SU-DHL-6 (cell line): ENCODE results near the gene MUCL3.
"Not testable (repeated sequence)": the region's sequence is repeated elsewhere in the genome, so short reads cannot be mapped to it uniquely, and the experiment has no call there.

Experiments
- H2AFZ ChIP-seq: fragments of 200-600 bp; sonication (generic); 2 replicates; pipeline ENCODE4 v1.6.1; 2014; ENCODE audit warnings: low read depth, mild to moderate bottlenecking, moderate library complexity, mixed read lengths, antibody characterized with exemption, low read length; ENCODE audit not compliant: severe bottlenecking
- H3F3A ChIP-seq: fragments of 200-600 bp; shearing (Covaris generic); 2 replicates; pipeline ENCODE4 v1.6.0; 2016; ENCODE audit warnings: antibody characterized with exemption, mild to moderate bottlenecking; ENCODE audit not compliant: insufficient read depth
- H3K27ac ChIP-seq: fragments of 200-600 bp; sonication (generic); 2 replicates; pipeline ENCODE4 v1.5.1; 2016; ENCODE audit warnings: low read depth, mild to moderate bottlenecking, low read length, moderate library complexity, mixed read lengths
- H3K27me3 ChIP-seq: fragments of 200-600 bp; sonication (generic), shearing (Covaris generic); 2 replicates; pipeline ENCODE4 v1.6.0; 2014; ENCODE audit warnings: mild to moderate bottlenecking, low read length
- H3K36me3 ChIP-seq: fragments of 200-600 bp; sonication (generic); 2 replicates; pipeline ENCODE4 v1.6.1; 2014; ENCODE audit warnings: mild to moderate bottlenecking, low read length, mixed read lengths
- H3K4me2 ChIP-seq: fragments of 300-600, 200-600 bp; shearing (Covaris generic), sonication (generic); 2 replicates; pipeline ENCODE4 v1.6.0; 2014; ENCODE audit warnings: low read length, low read depth, mild to moderate bottlenecking; ENCODE audit not compliant: poor library complexity, severe bottlenecking
- H3K4me3 ChIP-seq: fragments of 200-600 bp; sonication (generic); 2 replicates; pipeline ENCODE4 v1.5.1; 2014; ENCODE audit warnings: antibody characterized with exemption, low read length, mild to moderate bottlenecking, mixed read lengths; ENCODE audit not compliant: insufficient read depth, poor library complexity, severe bottlenecking
- H3K79me2 ChIP-seq: fragments of 200-600 bp; sonication (generic); 2 replicates; pipeline ENCODE4 v1.6.1; 2014; ENCODE audit warnings: mild to moderate bottlenecking, low read length, moderate library complexity; ENCODE audit not compliant: insufficient read depth
- H3K9ac ChIP-seq: fragments of 200-600 bp; sonication (generic); 2 replicates; pipeline ENCODE4 v1.7.0; 2014; ENCODE audit warnings: mild to moderate bottlenecking, low read length
- H3K9me2 ChIP-seq: fragments of 200-600 bp; sonication (generic); replicated peaks from 2 replicates; pipeline ENCODE4 v1.6.1; 2014; ENCODE audit warnings: low read length; ENCODE audit not compliant: insufficient read depth
- H3K9me3 ChIP-seq: fragments of 200-600 bp; sonication (generic); 2 replicates; pipeline ENCODE4 v1.6.1; 2014; ENCODE audit warnings: low read length, mixed read lengths; ENCODE audit not compliant: insufficient read depth
- H4K20me1 ChIP-seq: fragments of 200-600 bp; sonication (generic); 2 replicates; pipeline ENCODE4 v1.6.1; 2014; ENCODE audit warnings: low read depth, mild to moderate bottlenecking, antibody characterized with exemption, low read length, moderate library complexity, mixed read lengths
- EZH2phosphoT487 ChIP-seq: fragments of 200-600 bp; sonication (generic), shearing (Covaris generic); conservative IDR thresholded peaks from 2 replicates; pipeline ENCODE4 v1.6.1; 2018; ENCODE audit warnings: mild to moderate bottlenecking, antibody characterized with exemption, low read length, moderate library complexity, mixed read lengths
- TF ChIP-seq, protein P1 (sequence below): fragments of 200-600 bp; sonication (generic); IDR thresholded peaks from one replicate; pipeline ENCODE4 v1.5.1; 2017; ENCODE audit warnings: antibody characterized with exemption, mild to moderate bottlenecking, low read length, moderate library complexity; ENCODE audit not compliant: insufficient read depth, poor library complexity, severe bottlenecking

Gene MUCL3

DNA sequence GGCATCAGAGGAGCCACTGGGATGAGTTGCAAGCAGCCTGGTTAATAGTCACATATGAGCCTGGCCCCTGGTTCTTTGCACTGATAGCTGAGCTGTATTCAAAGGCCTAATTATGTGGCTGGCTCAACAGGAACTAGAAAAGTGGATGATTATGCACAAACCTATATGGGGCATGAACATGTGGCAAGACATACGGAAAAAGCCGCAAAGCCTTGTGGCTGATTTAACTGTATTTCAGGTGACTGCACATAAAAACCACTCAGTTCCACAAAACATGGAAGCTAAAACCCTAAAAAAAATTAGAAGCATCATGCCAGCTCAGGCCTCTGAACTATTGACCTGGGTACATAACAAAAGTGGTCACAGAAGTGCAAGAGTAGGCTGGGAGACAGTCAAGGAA is 56.5 kb downstream of the MUCL3 start:
- no peaks in the 10 kb centered on the region for H3K9me2 ChIP-seq

DNA sequence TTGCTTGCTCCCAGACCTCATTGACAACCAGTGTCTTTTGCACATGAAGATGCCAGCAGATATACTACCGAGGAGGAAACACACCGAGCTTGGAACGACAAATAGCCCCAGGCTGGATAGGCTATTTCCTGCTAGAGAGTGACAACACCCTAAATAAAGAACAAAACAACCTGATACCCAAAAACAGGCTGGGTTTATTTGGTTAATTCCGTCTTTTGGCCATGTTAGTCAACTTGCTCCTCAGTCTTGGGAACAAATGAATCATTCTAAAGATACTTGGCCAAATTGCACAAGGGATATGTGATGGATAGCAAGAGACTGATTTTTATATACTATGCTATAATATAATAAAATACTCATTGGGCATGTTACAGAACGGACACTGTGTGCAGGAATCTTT is 58.0 kb downstream of the MUCL3 start:
- H3K9ac ChIP-seq, result no peak overlapping the region
- no peak overlapping the region for H3K4me2 ChIP-seq
- no peaks in the 10 kb centered on the region for H3K27me3 ChIP-seq
- H3K4me3 ChIP-seq, result no peak overlapping the region
- no peaks in the 10 kb centered on the region for H4K20me1 ChIP-seq
- no peak overlapping the region for H2AFZ ChIP-seq
- peaks cover 5% of the 10 kb centered on the region; the same call in 1 of the 2 replicates for H3K9me3 ChIP-seq
- TF ChIP-seq, protein P1, sequence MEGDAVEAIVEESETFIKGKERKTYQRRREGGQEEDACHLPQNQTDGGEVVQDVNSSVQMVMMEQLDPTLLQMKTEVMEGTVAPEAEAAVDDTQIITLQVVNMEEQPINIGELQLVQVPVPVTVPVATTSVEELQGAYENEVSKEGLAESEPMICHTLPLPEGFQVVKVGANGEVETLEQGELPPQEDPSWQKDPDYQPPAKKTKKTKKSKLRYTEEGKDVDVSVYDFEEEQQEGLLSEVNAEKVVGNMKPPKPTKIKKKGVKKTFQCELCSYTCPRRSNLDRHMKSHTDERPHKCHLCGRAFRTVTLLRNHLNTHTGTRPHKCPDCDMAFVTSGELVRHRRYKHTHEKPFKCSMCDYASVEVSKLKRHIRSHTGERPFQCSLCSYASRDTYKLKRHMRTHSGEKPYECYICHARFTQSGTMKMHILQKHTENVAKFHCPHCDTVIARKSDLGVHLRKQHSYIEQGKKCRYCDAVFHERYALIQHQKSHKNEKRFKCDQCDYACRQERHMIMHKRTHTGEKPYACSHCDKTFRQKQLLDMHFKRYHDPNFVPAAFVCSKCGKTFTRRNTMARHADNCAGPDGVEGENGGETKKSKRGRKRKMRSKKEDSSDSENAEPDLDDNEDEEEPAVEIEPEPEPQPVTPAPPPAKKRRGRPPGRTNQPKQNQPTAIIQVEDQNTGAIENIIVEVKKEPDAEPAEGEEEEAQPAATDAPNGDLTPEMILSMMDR, result no peak
- no peak for TF ChIP-seq EZH2phosphoT487
- H3F3A ChIP-seq, result no peaks in the 10 kb centered on the region
- H3K27ac ChIP-seq, result no peak overlapping the region
- H3K36me3 ChIP-seq, result no peaks in the 10 kb centered on the region
- H3K9me2 ChIP-seq, result no peaks in the 10 kb centered on the region
- no peaks in the 10 kb centered on the region for H3K79me2 ChIP-seq

More for the DNA sequence above, 56.5 kb downstream of the MUCL3 start:
- Histone ChIP-seq H3K9ac (no peak overlapping the region), H3K36me3 (no peaks in the 10 kb centered on the region), H4K20me1 (no peaks in the 10 kb centered on the region), H3K79me2 (no peaks in the 10 kb centered on the region), H2AFZ (no peak overlapping the region), H3K4me3 (no peak overlapping the region), H3K9me3 (peaks cover 5% of the 10 kb centered on the region; the same call in 1 of the 2 replicates), H3K27me3 (no peaks in the 10 kb centered on the region), H3K4me2 (no peak overlapping the region), H3K27ac (no peak overlapping the region), H3F3A (no peaks in the 10 kb centered on the region)
- TF ChIP-seq, protein P1, result no peak
- no peak for TF ChIP-seq EZH2phosphoT487

DNA sequence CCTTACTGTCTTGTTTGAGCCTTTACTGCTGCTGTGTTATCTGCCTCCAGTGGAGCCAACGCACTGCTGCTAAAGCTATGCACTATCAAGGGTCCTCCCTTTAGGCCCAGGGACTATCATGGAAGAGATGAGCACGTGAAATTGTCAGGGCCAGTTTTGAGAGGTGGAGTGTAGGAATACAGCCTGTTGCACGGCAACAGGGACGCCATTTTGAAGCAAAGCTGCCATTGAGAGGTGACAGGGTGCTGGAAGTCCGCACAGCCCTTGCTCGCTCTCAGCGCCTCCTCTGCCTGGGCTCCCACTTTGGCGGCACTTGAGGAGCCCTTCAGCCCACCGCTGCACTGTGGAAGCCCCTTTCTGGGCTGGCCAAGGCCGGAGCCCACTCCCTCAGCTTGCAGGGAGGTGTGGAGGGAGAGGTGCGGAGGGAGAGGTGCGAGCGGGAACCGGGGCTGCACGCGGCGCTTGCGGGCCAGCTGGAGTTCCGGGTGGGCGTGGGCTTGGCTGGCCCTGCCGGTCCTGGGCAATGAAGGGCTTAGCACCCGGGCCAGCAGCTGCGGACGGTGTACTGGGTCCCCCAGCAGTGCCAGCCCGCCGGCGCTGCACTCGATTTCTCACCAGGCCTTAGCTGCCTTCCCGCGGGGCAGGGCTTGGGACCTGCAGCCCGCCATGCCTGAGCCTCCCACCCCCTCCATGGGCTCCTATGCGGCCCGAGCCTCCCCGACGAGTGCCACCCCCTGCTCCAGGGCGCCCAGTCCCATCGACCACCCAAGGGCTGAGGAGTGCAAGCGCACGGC is 59.5 kb downstream of the MUCL3 start:
- H3K4me2 ChIP-seq, H3K79me2 ChIP-seq, H3K9me3 ChIP-seq, H3K4me3 ChIP-seq, H2AFZ ChIP-seq, H3K9ac ChIP-seq, H4K20me1 ChIP-seq, H3K27ac ChIP-seq, H3K36me3 ChIP-seq, H3F3A ChIP-seq, H3K9me2 ChIP-seq, H3K27me3 ChIP-seq: not testable (repeated sequence)

DNA sequence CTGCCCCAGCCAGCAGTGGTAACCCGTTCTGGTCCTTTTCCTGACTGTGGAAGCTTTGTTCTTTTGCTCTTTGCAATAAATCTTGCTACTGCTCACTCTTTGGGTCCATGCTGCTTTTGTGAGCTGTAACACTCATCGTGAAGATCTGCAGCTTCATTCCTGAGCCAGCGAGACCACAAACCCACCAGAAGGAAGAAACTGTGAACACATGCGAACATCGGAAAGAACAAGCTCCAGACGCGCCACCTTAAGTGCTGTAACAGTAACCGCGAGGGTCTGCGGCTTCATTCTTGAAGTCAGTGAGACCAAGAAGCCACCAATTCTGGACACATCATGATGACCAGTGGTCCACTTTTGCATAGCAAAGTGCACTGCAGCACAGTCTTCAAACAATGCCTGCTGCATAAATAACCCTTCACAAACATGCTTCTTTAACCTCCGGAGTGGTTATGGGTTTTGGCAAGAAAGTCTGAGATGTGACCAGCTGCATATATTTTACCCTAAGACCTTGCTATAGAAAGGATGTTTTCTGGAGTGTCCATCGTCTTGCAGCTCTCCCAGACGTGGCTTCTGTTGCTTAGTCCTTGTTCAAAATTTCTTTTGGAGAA is 60.6 kb downstream of the MUCL3 start:
- Histone ChIP-seq H3K9ac (no peak overlapping the region), H3K27me3 (no peaks in the 10 kb centered on the region), H3K36me3 (no peaks in the 10 kb centered on the region), H3K9me2 (no peaks in the 10 kb centered on the region), H3K4me2 (no peak overlapping the region), H3K79me2 (no peaks in the 10 kb centered on the region), H3K4me3 (no peak overlapping the region), H2AFZ (no peak overlapping the region), H3K9me3 (no peaks in the 10 kb centered on the region), H3K27ac (no peak overlapping the region), H3F3A (no peaks in the 10 kb centered on the region), H4K20me1 (no peaks in the 10 kb centered on the region)
- no peak for TF ChIP-seq EZH2phosphoT487
- TF ChIP-seq, protein P1, result no peak
